OCI-LY3 (cell line): ENCODE data around the gene STPG3.

Experiments
- H2AFZ ChIP-seq: fragments of 200-600, 300-600 bp; shearing (Covaris generic); 2 replicates; pipeline ENCODE4 v1.6.0; 2014; ENCODE audit warnings: antibody characterized with exemption, low read depth, low read length
- H3K27ac ChIP-seq: fragments of 200-600, 300-600 bp; sonication (generic); 2 replicates; pipeline ENCODE4 v1.5.1; 2014; ENCODE audit warnings: mild to moderate bottlenecking, low read length, moderate library complexity, mixed read lengths
- H3K27me3 ChIP-seq: fragments of 200-600, 300-600 bp; sonication (generic); 2 replicates; pipeline ENCODE4 v1.6.1; 2014; ENCODE audit warnings: low read depth, low read length, mixed read lengths
- H3K36me3 ChIP-seq: fragments of 200-600, 300-600 bp; sonication (generic); replicated peaks from 2 replicates; pipeline ENCODE3; 2014; ENCODE audit warnings: low read depth, low read length, mixed read lengths
- H3K4me1 ChIP-seq: fragments of 300-600, 200-600 bp; sonication (generic); 2 replicates; pipeline ENCODE4 v1.6.1; 2014; ENCODE audit warnings: low read length, mixed read lengths
- H3K4me2 ChIP-seq: fragments of 200-600, 300-600 bp; sonication (generic); 2 replicates; pipeline ENCODE4 v1.6.1; 2014; ENCODE audit warnings: low read length, mixed read lengths
- H3K4me3 ChIP-seq: fragments of 300-600, 200-600 bp; sonication (generic); 2 replicates; pipeline ENCODE4 v1.5.1; 2014; ENCODE audit warnings: antibody characterized with exemption, mild to moderate bottlenecking, low read length, moderate library complexity
- H3K79me2 ChIP-seq: fragments of 300-600, 200-600 bp; shearing (Covaris generic); 2 replicates; pipeline ENCODE4 v1.6.1; 2014; ENCODE audit warnings: mild to moderate bottlenecking, low read length, mixed read lengths
- H3K9ac ChIP-seq: fragments of 300-600, 200-600 bp; shearing (Covaris generic); 2 replicates; pipeline ENCODE4 v1.6.0; 2014; ENCODE audit warnings: mild to moderate bottlenecking, low read length, moderate library complexity
- H3K9me3 ChIP-seq: fragments of 200-600, 300-600 bp; shearing (Covaris generic); 2 replicates; pipeline ENCODE4 v1.6.1; 2014; ENCODE audit warnings: low read length, mixed read lengths; ENCODE audit not compliant: insufficient read depth
- H4K20me1 ChIP-seq: fragments of 200-600, 300-600 bp; sonication (generic); 2 replicates; pipeline ENCODE4 v1.6.1; 2016; ENCODE audit warnings: low read length, mixed read lengths; ENCODE audit not compliant: insufficient read depth
- CTCF ChIP-seq: fragments of 200-600, 300-600 bp; sonication (generic); IDR thresholded peaks from 2 replicates; pipeline ENCODE4 v1.5.1; 2014; ENCODE audit warnings: antibody characterized with exemption, low read length, low read depth
- EZH2phosphoT487 ChIP-seq: fragments of 200-600 bp; shearing (Covaris generic); IDR thresholded peaks from 2 replicates; pipeline ENCODE4 v1.6.1; 2018; ENCODE audit warnings: antibody characterized with exemption, mixed run types, low read depth

Gene STPG3

GRCh38 chr9:137262909-137263285 lies 11.8 kb downstream of the STPG3 start:
- no peak overlapping the region for H3K9ac ChIP-seq
- no peak overlapping the region for H3K4me3 ChIP-seq
- H3K79me2 ChIP-seq: 0 out of 2 replicates have a peak, but pooled peaks cover 3% of the 10 kb centered on the region
- H3K4me2 ChIP-seq: no peak overlapping the region
- no peak overlapping the region for H3K27ac ChIP-seq
- H3K27me3 ChIP-seq: no peaks in the 10 kb centered on the region
- H4K20me1 ChIP-seq: no peaks in the 10 kb centered on the region
- no peak overlapping the region for H2AFZ ChIP-seq
- peaks cover 24% of the 10 kb centered on the region for H3K36me3 ChIP-seq
- TF ChIP-seq EZH2phosphoT487 (no peak), CTCF (no peak)
- H3K4me1 ChIP-seq: no peaks in the 10 kb centered on the region
- no peaks in the 10 kb centered on the region for H3K9me3 ChIP-seq

- no peak overlapping the region for H3K4me2 ChIP-seq
- peaks cover 26% of the 10 kb centered on the region for H3K36me3 ChIP-seq
- no peak for TF ChIP-seq EZH2phosphoT487
- TF ChIP-seq CTCF: no peak
- H2AFZ ChIP-seq: no peak overlapping the region
- no peak overlapping the region for H3K4me3 ChIP-seq
- no peaks in the 10 kb centered on the region for H3K27me3 ChIP-seq
- no peaks in the 10 kb centered on the region for H3K4me1 ChIP-seq
- H3K27ac ChIP-seq: no peak overlapping the region
- H3K79me2 ChIP-seq: 0 out of 2 replicates have a peak, but pooled peaks cover 3% of the 10 kb centered on the region
- no peak overlapping the region for H3K9ac ChIP-seq
- no peaks in the 10 kb centered on the region for H3K9me3 ChIP-seq
- no peaks in the 10 kb centered on the region for H4K20me1 ChIP-seq
Measured at GRCh38 chr9:137263506-137263905, 12.4 kb downstream of the STPG3 start.

GRCh38 chr9:137264067-137264466 lies 13.0 kb downstream of the STPG3 start:
- H4K20me1 ChIP-seq: no peaks in the 10 kb centered on the region
- H3K4me2 ChIP-seq: no peak overlapping the region
- peaks cover 27% of the 10 kb centered on the region for H3K36me3 ChIP-seq
- no peak overlapping the region for H3K27ac ChIP-seq
- H3K4me3 ChIP-seq: no peak overlapping the region
- H3K9me3 ChIP-seq: no peaks in the 10 kb centered on the region
- H3K4me1 ChIP-seq: no peaks in the 10 kb centered on the region
- no peak overlapping the region for H2AFZ ChIP-seq
- TF ChIP-seq CTCF: no peak
- TF ChIP-seq EZH2phosphoT487: no peak
- no peak overlapping the region for H3K9ac ChIP-seq
- no peaks in the 10 kb centered on the region for H3K27me3 ChIP-seq
- H3K79me2 ChIP-seq: no peaks in the 10 kb centered on the region

GRCh38 chr9:137265496-137266161 lies 14.5 kb downstream of the STPG3 start:
- no peaks in the 10 kb centered on the region for H3K27me3 ChIP-seq
- TF ChIP-seq CTCF (no peak), EZH2phosphoT487 (no peak)

More at GRCh38 chr9:137265496-137266161, 14.5 kb downstream of the STPG3 start:
- Histone ChIP-seq H3K27ac (no peak overlapping the region), H3K9ac (no peak overlapping the region), H3K79me2 (no peaks in the 10 kb centered on the region), H3K9me3 (no peaks in the 10 kb centered on the region), H2AFZ (no peak overlapping the region), H3K4me1 (no peaks in the 10 kb centered on the region), H3K4me3 (no peak overlapping the region), H4K20me1 (no peaks in the 10 kb centered on the region), H3K36me3 (peaks cover 28% of the 10 kb centered on the region), H3K4me2 (no peak overlapping the region)
